ENCODE data around the gene ABL1. TPM values are rescaled to one million over a fixed set of nuclear protein-coding genes. Genes with fewer than 3 reads are reported as not detected.
A peak's percentile ranks its signal among the peaks of the same experiment; 100 is the strongest.
"Not testable (repeated sequence)": the region's sequence is repeated elsewhere in the genome, so short reads cannot be mapped to it uniquely, and the experiment has no call there.

The ABL1 gene
- total and polyA plus RNA-seq, 10 donors: 9.7 to 76.7 (median 42.2) TPM

DNA sequence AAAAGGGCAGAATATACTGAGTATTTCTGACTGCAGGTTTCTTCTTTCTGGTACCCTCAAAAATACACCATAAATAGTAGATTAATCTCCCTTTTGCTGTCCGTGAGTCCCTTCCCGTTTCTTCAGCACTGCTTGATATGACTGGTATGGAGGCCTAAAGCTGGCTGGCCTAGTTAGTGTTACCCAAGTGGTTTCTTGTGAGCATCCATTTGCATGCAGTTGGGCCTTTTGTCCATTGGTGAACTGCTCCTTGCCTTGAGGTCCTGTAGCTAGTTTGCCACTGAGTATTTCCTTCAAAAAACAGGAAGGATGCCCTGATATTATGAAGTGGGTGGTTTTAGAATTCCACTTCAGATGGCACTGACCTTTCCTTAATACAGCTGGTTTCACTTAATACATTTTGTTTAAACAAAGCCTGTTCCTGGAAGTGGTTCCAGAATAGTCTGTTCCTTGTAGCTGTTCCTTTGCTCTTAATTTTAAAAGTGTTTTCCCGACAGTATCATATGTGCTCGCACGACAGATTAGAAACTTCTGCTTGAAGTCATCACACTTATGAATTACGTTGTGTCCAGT is 40.0 kb upstream of the ABL1 start:
- TF ChIP-seq POLR2A (IDR thresholded peaks at IDR 0.05) (no peak), POLR2AphosphoS5 (IDR thresholded peaks at IDR 0.05) (no peak)
- TF ChIP-seq, protein P1, sequence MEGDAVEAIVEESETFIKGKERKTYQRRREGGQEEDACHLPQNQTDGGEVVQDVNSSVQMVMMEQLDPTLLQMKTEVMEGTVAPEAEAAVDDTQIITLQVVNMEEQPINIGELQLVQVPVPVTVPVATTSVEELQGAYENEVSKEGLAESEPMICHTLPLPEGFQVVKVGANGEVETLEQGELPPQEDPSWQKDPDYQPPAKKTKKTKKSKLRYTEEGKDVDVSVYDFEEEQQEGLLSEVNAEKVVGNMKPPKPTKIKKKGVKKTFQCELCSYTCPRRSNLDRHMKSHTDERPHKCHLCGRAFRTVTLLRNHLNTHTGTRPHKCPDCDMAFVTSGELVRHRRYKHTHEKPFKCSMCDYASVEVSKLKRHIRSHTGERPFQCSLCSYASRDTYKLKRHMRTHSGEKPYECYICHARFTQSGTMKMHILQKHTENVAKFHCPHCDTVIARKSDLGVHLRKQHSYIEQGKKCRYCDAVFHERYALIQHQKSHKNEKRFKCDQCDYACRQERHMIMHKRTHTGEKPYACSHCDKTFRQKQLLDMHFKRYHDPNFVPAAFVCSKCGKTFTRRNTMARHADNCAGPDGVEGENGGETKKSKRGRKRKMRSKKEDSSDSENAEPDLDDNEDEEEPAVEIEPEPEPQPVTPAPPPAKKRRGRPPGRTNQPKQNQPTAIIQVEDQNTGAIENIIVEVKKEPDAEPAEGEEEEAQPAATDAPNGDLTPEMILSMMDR (IDR thresholded peaks at IDR 0.05 in 8 of 11, conservative IDR thresholded peaks at IDR 0.05 in 3 of 11): no peak
- peak overlapping the region in 3 of 8 donors; percentile 2 to 37 (median 3) for H3K27ac ChIP-seq
- peaks cover 0 to 4% (median 3%) of the 10 kb centered on the region in 8 donors for H3K9me3 ChIP-seq
- H3K27me3 ChIP-seq (replicated peaks in 1 of 7): no peaks in the 10 kb centered on the region
- DNase-seq: no peak
- WGBS, 5 donors: 70 to 81% (median 78%) methylated on average over 6 of the region's 6 CpGs
- H3K4me1 ChIP-seq: peaks cover 0 to 17% (median 15%) of the 10 kb centered on the region in 6 donors
- intact Hi-C loops (cut with DNase I; ENCODE audit: low total_unique reads): no loop called here
- no peak overlapping the region for H3K4me3 ChIP-seq
- no peaks in the 10 kb centered on the region for H3K36me3 ChIP-seq

DNA sequence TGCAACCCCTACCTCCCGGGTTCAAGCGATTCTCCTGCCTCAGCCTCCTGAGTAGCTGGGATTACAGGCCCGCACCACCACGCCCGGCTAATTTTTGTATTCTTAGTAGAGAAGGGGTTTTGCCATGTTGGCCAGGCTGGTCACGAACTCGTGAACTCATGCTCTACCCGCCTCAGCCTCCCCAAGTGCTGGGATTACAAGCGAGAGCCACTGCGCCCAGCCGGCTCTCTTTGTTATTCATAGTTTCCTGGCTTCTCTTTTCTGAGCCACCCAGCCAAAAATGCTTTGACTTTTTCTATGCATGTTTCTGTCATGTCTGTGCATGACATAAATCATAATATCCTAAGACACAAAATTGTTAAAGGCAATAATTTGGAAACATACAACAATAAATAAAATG is 31.9 kb upstream of the ABL1 start:
- H3K4me1 ChIP-seq: peaks cover 5 to 25% (median 15%) of the 10 kb centered on the region in 6 donors
- H3K36me3 ChIP-seq; DNase-seq; H3K9me3 ChIP-seq; intact Hi-C loops (cut with DNase I; ENCODE audit: low total_unique reads); H3K27me3 ChIP-seq (replicated peaks in 1 of 7); H3K27ac ChIP-seq; H3K4me3 ChIP-seq: not testable (repeated sequence)
- WGBS, 5 donors: 89 to 97% (median 95%) methylated on average over 11 of the region's 11 CpGs

DNA sequence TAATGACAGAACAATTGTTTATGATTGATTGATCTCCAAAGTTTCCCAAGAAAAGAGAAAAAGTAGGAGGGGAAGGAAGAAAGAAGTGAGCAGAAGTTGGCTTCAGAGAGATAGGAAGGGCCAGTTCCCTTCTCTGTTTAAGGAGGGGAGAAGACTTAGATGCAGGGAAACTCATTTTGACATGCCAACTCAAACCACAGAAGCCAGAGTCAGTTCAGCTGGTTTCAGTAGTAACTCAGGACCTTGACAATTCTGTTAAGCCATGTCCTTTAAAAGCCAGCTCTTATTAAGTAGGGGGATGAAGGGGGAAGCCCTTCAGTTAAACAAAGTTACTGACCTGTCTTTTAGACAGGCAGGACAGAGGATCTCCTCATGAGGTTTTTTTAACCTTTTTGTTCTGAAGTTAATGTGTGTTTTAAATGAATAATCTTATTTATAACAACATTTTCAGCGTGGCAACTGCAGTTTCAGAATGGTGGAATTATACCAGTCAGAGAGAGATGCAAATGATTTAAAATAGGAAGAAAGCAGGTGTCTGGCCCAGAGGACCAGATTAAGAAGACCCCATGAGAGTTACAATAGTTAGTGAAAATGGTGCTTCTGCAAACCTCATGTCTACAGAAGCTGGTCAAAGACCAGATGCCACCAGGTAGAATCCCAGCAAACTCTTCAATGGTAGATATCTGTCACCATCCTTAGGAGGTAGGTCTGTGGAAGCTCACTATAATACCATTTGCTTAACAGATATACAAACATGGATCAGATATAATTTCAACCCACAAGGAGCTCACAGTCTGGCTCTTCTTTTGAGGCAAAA is 29.3 kb upstream of the ABL1 start:
- intact Hi-C loops (cut with DNase I; ENCODE audit: low total_unique reads): no loop called here

DNA sequence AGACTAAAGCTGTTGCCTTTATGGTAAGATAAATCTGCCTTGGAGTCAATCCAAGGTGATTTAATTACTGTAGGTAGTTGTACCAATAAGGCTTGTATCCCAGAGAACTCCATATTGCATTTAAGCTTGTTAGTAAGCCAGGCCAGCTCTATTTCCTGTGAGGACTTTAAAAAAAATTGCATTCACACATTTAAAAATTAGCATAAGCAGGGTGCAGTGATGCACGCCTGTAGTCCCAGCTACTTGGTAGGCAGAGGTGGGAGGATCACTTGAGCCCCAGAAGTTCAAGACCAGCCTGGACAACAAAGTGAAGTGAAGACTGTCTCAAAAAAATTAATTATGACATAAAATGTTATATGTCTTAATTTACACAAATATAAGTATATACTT is 28.7 kb upstream of the ABL1 start:
- Histone ChIP-seq H3K4me1 (peaks cover 5 to 25% (median 15%) of the 10 kb centered on the region in 6 donors), H3K36me3 (no peaks in the 10 kb centered on the region), H3K27ac (peak overlapping the region in 1 of 8 donors; percentile 11), H3K9me3 (no peaks in the 10 kb centered on the region), H3K4me3 (no peak overlapping the region), H3K27me3 (replicated peaks in 1 of 7) (no peaks in the 10 kb centered on the region)
- TF ChIP-seq, protein P1 (IDR thresholded peaks at IDR 0.05 in 8 of 11, conservative IDR thresholded peaks at IDR 0.05 in 3 of 11): no peak
- TF ChIP-seq POLR2AphosphoS5 (IDR thresholded peaks at IDR 0.05): no peak
- no peak for TF ChIP-seq POLR2A (IDR thresholded peaks at IDR 0.05)
- WGBS, 5 donors: 54 to 78% (median 74%) methylated on average over 1 of the region's 1 CpG
- intact Hi-C loops (cut with DNase I; ENCODE audit: low total_unique reads): no loop called here
- no peak for DNase-seq

More for the DNA sequence above, 29.3 kb upstream of the ABL1 start:
- WGBS, 5 donors: 33 to 72% (median 57%) methylated on average over 1 of the region's 1 CpG
- Histone ChIP-seq H3K4me3 (no peak overlapping the region), H3K4me1 (peaks cover 5 to 25% (median 15%) of the 10 kb centered on the region in 6 donors), H3K9me3 (no peaks in the 10 kb centered on the region), H3K27ac (peak overlapping the region in 1 of 8 donors; percentile 11), H3K36me3 (no peaks in the 10 kb centered on the region), H3K27me3 (replicated peaks in 1 of 7) (no peaks in the 10 kb centered on the region)
- no peak for TF ChIP-seq POLR2A (IDR thresholded peaks at IDR 0.05)
- no peak for TF ChIP-seq POLR2AphosphoS5 (IDR thresholded peaks at IDR 0.05)
- TF ChIP-seq, protein P1 (IDR thresholded peaks at IDR 0.05 in 8 of 11, conservative IDR thresholded peaks at IDR 0.05 in 3 of 11): no peak
- no peak for DNase-seq
